MCF 10A (cell line): Measurements from ENCODE around the gene ACAA1. TPM values are rescaled to one million over a fixed set of nuclear protein-coding genes. Genes with fewer than 3 reads are reported as not detected.

Experiments
- BruUV-seq: library from RNA; stranded (reverse); fragments of 400-500 nt; replicated peaks from 2 replicates; lab custom pipeline; 2021; lab: Mats Ljungman, UMichigan
- CTCF ChIA-PET: fragments of 300-600 bp; sonication (Branson Sonifier 250); formaldehyde crosslinking; extraction: SDS; loops from one replicate; lab custom pipeline; 2021; ENCODE audit warnings: antibody characterized with exemption, inconsistent platforms; lab: Yijun Ruan, JAX
- POLR2A ChIA-PET: fragments of 300-600, 350-650 bp; sonication (Branson Sonifier 250); formaldehyde crosslinking; extraction: SDS; loops from one replicate; lab custom pipeline; 2020; ENCODE audit warnings: antibody characterized with exemption, inconsistent platforms; lab: Yijun Ruan, JAX
- DNase-seq: peaks from one replicate; pipeline ENCODE4 v3.0.0-alpha.2; 2018; ENCODE audit not compliant: unreplicated experiment
- H3K27ac Mint-ChIP-seq: one replicate; pipeline ENCODE4 v1.8.0; 2022; ENCODE audit warnings: mild to moderate bottlenecking, low read depth, mixed read lengths; ENCODE audit not compliant: unreplicated experiment
- H3K27me3 Mint-ChIP-seq: one replicate; pipeline ENCODE4 v1.8.0; 2022; ENCODE audit warnings: mixed read lengths; ENCODE audit not compliant: insufficient read depth, unreplicated experiment
- H3K36me3 Mint-ChIP-seq: one replicate; pipeline ENCODE4 v1.8.0; 2022; ENCODE audit warnings: mild to moderate bottlenecking, moderate library complexity, mixed read lengths; ENCODE audit not compliant: insufficient read depth, unreplicated experiment
- H3K4me1 Mint-ChIP-seq: one replicate; pipeline ENCODE4 v1.8.0; 2022; ENCODE audit warnings: mixed read lengths; ENCODE audit not compliant: insufficient read depth, unreplicated experiment
- H3K4me3 Mint-ChIP-seq: one replicate; pipeline ENCODE4 v1.8.0; 2022; ENCODE audit warnings: mild to moderate bottlenecking, moderate library complexity, mixed read lengths; ENCODE audit not compliant: unreplicated experiment
- H3K9me3 Mint-ChIP-seq: one replicate; pipeline ENCODE4 v1.8.0; 2022; ENCODE audit warnings: mixed read lengths; ENCODE audit not compliant: unreplicated experiment
- intact Hi-C: fragments of 100-400 bp; cut with micrococcal nuclease; formaldehyde crosslinking; loops from 2 replicates; pipeline ENCODE4 v1.14.1; 2022
- total RNA-seq: library from RNA; stranded (reverse); gene quantifications from 2 replicates; pipeline ENCODE4 v1.2.3, GENCODE V29; 2022
- TF ChIP-seq, protein P1 (sequence below): fragments of 200-600 bp; IDR thresholded peaks from one replicate; pipeline ENCODE4 v1.8.0; 2022; ENCODE audit warnings: antibody characterized with exemption, mild to moderate bottlenecking; ENCODE audit not compliant: unreplicated experiment

ACAA1 gene
- total RNA-seq, 1 experiment from 2014 or later, result 46.7 TPM

- DNase-seq, result peak; percentile 54
- Mint-ChIP-seq H3K4me3 (no peak overlapping the region), H3K4me1 (peaks cover 23% of the 10 kb centered on the region), H3K27ac (peak overlapping the region; percentile 74), H3K27me3 (no peaks in the 10 kb centered on the region), H3K9me3 (no peaks in the 10 kb centered on the region), H3K36me3 (no peaks in the 10 kb centered on the region)
- BruUV-seq, result no TSS peak
- intact Hi-C loops, result loop anchor here (1.0 kb wide), 1 partner anchor 11 kb away; the partner anchor contains the start of gene OXSR1
- TF ChIP-seq, protein P1, sequence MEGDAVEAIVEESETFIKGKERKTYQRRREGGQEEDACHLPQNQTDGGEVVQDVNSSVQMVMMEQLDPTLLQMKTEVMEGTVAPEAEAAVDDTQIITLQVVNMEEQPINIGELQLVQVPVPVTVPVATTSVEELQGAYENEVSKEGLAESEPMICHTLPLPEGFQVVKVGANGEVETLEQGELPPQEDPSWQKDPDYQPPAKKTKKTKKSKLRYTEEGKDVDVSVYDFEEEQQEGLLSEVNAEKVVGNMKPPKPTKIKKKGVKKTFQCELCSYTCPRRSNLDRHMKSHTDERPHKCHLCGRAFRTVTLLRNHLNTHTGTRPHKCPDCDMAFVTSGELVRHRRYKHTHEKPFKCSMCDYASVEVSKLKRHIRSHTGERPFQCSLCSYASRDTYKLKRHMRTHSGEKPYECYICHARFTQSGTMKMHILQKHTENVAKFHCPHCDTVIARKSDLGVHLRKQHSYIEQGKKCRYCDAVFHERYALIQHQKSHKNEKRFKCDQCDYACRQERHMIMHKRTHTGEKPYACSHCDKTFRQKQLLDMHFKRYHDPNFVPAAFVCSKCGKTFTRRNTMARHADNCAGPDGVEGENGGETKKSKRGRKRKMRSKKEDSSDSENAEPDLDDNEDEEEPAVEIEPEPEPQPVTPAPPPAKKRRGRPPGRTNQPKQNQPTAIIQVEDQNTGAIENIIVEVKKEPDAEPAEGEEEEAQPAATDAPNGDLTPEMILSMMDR, result no peak
- ChIA-PET POLR2A (interaction anchor here (0.7 to 10.5 kb wide), 7 partner anchors 10 to 376 kb away, joined by 3 to 199 read pairs (median 5); partner anchors contain the start of genes ACAA1, MYD88 and OXSR1), CTCF (interaction anchor here (0.5 to 2.3 kb wide), 7 partner anchors 10 to 176 kb away, joined by 3 to 8 read pairs (median 3); partner anchors contain the start of gene OXSR1)
Observed at GRCh38 chr3:38154625-38155255, 17.8 kb upstream of the ACAA1 start.

DNA sequence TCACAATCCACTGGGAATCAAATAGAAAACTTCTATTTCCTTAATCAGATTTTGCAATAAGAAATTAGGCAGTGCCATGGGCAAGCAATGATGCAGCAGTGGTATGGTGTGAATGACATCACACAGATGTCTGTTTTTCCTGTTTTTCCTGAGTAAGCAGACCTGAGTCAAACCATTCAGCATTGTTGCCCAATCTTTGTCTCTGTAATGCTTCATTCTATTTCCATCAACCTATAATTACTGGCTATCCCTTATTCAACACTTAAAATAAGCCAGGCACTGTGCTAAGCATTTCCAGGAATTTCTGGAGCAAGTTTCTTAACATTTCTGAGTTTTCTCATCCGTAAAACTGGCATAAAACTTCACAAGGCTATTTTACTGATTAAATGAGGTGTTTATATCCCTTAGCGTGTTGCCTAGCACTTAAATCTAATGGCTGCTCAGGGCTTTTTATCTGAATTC, 17.1 kb upstream of the ACAA1 start:
- CTCF ChIA-PET, result interaction anchor here (0.5 to 2.3 kb wide), 6 partner anchors 11 to 1131 kb away, joined by 3 to 8 read pairs (median 3); partner anchors contain the start of gene OXSR1
- H3K27ac Mint-ChIP-seq, result peak overlapping the region; percentile 74
- POLR2A ChIA-PET, result interaction anchor here (0.6 to 10.5 kb wide), 10 partner anchors 11 to 376 kb away, joined by 3 to 199 read pairs (median 4); partner anchors contain the start of genes ACAA1, MYD88 and OXSR1
- no peaks in the 10 kb centered on the region for H3K9me3 Mint-ChIP-seq
- intact Hi-C loops, result loop anchor here (1.0 kb wide), 1 partner anchor 11 kb away; the partner anchor contains the start of gene OXSR1
- DNase-seq, result peak; percentile 84
- no peak overlapping the region for H3K4me3 Mint-ChIP-seq
- H3K4me1 Mint-ChIP-seq, result peaks cover 23% of the 10 kb centered on the region
- TF ChIP-seq, protein P1, result no peak
- H3K27me3 Mint-ChIP-seq, result no peaks in the 10 kb centered on the region
- no peaks in the 10 kb centered on the region for H3K36me3 Mint-ChIP-seq
- BruUV-seq, result no TSS peak

GRCh38 chr3:38153221-38153620, 16.3 kb upstream of the ACAA1 start:
- Mint-ChIP-seq H3K4me1 (peaks cover 23% of the 10 kb centered on the region), H3K27me3 (no peaks in the 10 kb centered on the region), H3K27ac (peak overlapping the region; percentile 74), H3K36me3 (no peaks in the 10 kb centered on the region), H3K4me3 (no peak overlapping the region), H3K9me3 (no peaks in the 10 kb centered on the region)
- BruUV-seq, result no TSS peak
- ChIA-PET CTCF (interaction anchor here (0.5 to 2.3 kb wide), 7 partner anchors 10 to 1305 kb away, joined by 3 to 10 read pairs (median 4); partner anchors contain the start of genes ACAA1 and OXSR1), POLR2A (interaction anchor here (0.6 to 10.5 kb wide), 8 partner anchors 12 to 200 kb away, joined by 3 to 199 read pairs (median 4); partner anchors contain the start of genes ACAA1, MYD88 and OXSR1)
- no peak for DNase-seq
- TF ChIP-seq, protein P1, result no peak
- intact Hi-C loops, result no loop called here

DNA sequence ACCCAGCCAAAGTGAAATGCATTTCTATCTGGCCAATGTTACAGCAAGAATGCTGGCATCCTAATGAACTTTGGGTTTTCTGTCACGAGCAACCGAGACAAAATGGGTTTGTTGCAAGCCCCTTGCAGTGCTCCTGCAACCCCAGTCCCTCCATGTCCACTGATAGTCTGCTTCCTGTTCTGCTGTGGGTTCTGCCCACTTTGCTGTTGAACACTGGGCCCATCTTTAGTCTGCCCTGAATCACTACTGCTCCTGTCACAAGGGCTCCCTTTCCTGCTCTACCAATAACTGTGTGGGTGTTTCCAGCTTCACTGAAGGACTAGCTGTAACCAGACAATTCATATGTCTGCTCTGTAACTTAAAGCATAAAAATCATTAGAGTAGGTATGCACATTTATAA, 15.7 kb upstream of the ACAA1 start:
- intact Hi-C loops, result no loop called here
- H3K4me1 Mint-ChIP-seq, result peaks cover 23% of the 10 kb centered on the region
- DNase-seq, result no peak
- TF ChIP-seq, protein P1, result no peak
- ChIA-PET POLR2A (interaction anchor here (0.6 to 10.5 kb wide), 3 partner anchors 12 to 66 kb away, joined by 3 to 199 read pairs (median 131); partner anchors contain the start of genes ACAA1, MYD88 and OXSR1), CTCF (interaction anchor here (0.5 to 2.2 kb wide), 5 partner anchors 10 to 273 kb away, joined by 3 to 10 read pairs (median 4); partner anchors contain the start of gene ACAA1)
- H3K9me3 Mint-ChIP-seq, result no peaks in the 10 kb centered on the region
- no peak overlapping the region for H3K4me3 Mint-ChIP-seq
- no peak overlapping the region for H3K27ac Mint-ChIP-seq
- no peaks in the 10 kb centered on the region for H3K27me3 Mint-ChIP-seq
- no peaks in the 10 kb centered on the region for H3K36me3 Mint-ChIP-seq
- BruUV-seq, result no TSS peak
